Measurements from ENCODE around the gene P2RY2.

The P2RY2 gene

DNA sequence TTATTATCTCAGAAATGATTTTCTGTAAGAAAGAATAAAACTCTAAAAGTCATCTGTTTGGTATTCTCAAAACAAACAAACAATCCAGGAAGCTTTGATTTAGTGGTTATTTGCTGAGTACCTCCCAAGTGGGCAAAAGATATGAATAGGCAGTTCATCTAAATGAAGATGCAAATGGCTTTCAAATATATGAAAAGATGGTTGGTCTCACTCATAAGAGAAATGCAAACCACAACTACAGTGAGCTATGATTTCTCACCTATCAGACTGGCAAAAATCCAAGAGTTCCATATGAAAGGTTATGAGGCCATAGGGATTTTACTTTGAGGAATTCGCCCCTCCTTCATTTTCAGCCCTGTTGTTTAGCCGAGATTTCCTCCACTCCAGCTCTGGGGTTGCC is 11.3 kb upstream of the P2RY2 start:
- no peak for DNase-seq

DNA sequence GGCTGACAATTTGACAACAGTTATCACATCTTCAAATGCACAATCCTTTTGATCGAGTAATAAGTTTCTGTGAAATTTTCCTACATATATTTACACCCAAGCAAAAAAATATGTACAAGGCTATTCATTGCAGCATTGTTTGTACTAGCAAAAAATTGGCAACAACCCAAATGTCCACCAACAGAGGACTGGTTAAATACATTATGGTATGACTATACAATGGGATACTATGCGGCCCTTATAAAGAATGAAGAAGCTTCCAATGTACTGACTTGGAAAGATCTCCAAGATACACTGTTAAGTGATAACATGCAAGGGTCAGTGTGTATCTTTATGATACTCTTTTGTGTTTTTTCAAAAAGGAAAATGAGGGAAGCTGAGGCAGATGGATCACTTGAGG is 8.2 kb upstream of the P2RY2 start:
- no peak for DNase-seq

DNA sequence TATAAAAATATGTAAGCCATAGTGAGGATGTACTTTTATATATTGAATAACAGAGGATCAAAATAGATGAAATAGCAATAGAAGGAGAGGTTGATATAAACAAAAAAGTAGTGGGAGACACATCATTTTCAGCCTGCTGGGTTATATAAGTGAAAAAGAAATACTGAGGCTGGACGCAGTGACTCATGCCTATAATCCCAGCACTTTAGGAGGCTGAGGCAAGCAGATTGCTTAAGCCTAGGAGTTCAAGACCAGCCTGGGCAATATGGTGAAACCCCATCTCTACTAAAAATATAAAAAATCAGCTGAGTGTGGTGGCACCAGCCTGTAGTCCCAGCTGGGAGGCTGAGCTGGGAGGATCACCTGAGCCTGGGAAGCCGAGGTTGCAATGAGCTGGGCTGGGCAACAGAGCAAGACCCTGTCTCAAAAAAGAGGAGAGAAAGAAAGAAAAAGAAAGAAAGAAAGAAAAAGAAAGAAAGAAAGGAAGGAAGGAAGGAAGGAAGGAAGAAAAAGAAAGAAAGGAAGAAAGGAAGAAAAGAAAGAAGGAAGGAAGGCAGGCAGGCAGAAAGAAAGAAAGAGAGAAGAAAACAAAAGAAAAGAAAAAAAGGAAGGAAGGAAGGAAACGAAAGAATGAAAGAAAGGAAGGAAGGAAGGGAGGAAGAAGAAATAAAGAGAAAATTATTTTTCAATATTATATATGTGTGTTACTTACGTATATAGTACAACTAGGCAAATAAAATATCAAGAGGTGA is 7.0 kb upstream of the P2RY2 start:
- DNase-seq, result no peak

DNA sequence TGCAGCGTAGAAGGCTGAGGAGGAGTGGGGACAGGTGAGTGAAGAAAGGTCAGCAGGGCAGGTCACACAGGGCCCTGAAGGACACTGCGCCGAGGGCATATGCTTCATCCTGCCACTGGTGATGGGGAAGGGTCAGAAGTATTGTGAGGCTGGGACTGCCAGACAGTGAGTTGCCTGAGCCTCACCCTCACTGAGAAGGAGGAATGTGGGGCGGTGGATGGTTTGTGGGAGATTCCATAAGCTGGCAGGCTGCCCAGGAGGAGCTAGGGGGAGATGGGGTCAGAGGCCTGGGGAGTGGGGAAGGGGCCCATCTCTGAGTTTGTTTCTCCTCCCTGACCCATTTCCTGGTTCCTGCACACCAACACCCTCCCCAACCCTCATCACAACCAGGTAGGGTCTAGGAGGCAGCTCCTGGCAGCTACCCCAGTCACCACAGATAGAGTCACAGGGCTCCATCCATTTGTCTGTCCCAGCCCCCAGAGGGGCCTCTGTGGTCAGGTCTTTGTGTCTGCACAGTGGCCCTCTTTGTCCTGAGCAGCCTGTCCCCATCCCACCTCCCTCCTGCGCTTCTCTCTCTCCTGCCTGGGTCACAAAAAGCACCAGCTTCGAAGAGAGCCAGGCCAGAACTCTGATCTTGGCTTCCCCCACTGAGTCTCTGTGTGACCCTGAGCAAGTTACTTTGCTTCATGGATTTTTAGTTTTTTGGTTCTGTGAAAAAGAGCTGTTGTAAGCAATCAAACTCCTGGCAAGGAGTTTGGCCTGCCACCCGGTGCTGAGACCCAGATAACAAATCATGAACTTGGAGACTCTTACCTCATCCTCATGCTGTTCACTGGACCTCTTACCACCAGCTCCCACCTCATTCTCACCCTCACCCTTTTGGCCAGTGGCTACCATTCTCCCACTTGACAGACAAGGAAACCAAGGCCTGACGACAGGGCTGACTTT is 4.6 kb upstream of the P2RY2 start:
- DNase-seq, result no peak

DNA sequence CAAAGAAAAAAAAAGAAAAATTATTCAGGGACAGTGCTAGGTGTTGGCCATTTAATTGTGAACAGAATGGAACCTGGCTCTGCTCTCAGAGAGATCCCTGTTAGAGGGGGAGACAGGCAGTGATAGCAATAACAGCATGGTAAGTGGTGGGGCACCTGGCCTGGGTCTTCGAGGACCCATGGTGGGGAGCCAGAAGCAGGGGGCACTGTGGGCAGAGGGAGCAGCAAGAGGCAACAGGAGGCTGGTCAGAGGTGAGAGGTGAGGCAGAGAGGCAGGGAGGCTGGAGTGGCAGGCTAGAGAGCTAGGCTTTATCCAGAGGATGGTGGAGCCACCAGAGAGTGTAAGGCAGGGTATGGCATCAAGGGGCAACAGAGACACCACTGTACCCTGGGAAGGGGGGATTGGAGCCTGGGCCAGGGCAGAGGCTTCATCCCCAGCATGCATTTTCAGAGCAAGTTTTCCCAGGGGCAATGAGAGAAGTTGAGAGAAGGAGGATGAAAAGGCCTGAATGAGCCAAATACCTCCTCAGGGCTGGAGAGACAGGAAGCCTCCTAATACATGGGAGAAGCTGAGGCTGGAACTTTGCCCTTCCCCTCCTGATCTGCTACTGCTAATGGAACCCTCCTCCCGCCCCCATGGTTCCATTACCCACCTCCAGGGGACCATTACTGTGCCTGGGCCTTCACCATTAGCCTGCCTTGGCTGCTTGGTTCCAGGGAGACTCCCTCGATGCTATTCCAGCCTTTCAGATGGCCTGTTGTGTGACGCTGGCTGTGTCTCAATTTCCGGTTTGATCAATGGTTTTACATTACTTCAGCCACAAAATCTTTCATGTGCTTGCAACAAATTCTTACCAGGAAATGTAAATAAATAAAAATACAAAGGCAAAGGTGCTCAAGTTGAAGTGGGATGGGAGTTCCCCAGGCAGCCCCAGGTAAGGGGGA is 2.6 kb upstream of the P2RY2 start:
- DNase-seq, result no peak

DNA sequence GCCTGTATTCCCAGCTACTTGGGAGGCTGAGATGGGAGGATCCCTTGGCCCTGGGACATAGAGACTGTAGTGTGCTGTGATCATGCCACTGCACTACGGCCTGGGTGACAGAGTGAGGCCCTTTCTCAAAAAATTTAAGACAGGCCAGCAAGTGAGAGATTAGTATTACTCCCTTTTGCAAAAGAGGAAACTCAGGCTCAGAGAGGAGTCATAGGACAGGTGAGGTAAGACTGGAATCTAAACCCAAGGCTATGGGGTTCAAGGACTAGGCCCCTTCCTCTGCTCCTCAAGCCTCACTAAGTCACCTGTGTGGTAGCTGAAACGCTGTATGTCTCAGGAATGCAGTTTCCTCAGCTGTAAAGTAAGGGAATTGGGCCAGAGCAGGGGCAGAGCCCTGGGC is 1.6 kb upstream of the P2RY2 start:
- DNase-seq, result no peak

DNA sequence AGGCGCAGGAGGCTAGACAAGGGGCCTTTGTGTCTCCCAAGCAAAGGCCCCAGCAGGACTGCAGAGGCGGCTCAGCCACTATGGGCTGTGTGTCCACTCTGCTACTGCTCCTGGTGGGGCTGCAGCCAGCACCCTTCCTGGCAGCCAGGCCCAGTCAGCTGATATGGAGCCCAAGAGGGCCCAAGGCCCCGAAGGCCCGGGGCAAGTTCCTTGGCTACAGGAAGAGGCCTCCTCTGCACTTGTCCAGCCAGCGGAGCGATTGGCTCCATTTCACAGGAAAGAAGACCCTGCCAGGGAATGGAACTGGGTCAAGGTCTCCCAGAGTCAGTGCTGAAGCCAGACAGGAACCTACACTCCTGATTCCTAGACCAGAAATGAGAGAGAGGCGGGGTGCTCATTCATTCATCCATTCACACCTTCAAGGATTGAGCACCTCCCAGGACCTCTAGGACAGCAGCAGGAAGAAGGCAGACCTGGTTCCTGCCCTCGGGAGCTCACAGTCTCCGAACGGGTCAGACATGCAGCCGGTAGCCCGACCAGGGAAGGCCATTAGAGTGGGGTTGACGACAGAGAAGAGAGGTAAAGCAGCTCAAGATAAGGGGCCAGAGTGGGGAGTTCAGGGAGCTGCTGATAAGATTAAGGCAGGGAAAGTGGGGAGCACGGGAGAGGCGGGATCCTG is 811 bp upstream of the P2RY2 start:
- no peak for DNase-seq

DNA sequence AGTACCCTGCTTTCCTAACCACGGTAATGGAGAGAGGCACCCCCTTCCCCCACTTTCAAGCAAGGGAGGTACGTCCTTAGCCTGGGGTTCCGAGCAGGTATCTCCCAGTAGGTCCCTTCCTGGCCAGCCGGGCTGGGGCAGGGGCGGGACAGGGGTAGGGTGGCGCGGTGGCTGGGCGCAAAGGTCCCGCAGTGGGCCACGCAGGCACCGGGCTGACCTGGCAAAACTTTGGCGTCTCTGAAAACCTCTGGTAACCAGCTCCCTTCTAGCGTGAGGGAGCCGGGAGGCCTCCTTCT is 323 bp upstream of the P2RY2 start:
- DNase-seq, result no peak

DNA sequence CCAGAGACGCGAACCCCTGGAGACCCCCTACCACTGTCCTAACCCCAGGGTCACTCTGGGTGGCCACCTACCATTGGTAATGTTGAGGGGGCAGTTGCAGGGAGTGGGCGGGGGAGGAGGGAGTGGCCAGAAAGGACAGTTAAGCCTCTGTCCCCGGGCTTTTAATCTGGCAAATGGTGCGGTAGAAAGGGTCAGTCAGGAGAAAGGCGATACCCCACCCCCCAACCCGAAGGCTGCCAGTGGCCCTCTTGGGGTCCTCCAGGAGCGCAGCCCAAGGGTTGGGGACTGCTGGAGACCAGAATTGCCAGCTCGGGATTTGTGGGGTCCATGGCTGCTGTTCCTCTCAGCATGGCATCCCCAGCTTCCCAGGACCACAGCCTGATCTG is 742 bp downstream of the P2RY2 start:
- DNase-seq, result no peak

DNA sequence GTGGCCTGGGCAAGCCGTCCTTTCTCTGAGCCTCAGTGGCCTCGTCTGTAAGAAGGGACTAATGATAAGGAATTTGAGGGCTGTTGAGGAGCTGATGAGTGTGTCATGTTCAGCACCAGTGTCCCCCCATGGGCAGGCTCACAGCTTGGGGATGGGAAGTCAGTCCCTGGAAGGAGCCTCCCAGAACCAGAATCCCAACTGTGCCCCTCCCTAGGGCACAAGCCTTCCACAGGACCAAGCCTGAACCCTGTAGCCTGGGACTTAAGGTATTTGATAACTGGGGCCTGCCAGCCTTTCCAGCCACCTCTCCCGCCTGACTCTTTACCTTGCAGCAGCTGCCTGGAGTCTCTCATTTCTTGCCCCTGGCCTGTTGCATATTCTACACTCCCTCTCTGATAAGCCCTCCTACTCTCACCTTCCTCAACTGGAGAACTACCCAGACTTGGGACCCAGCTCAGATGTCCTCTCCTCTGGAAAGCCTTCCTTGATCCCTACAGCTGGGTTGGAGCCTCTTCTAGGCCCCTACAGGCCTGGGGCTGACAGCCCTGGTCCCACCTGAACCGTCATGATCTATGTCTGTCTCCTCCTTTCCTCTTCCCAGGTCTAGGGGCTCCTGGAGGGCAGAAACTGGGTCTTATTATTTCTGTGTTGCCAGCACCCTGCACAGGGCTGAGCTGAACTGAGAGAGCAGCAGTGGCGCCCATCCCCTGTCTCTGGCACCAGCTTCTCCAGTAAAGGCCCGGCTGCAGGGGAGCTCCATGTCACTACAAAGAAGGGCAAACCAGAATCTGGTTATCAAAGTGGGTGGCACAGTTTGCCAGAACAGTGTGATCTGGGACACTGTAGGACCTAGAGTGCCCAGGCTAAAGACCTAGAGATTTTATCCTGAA is 1.6 kb downstream of the P2RY2 start:
- no peak for DNase-seq

DNA sequence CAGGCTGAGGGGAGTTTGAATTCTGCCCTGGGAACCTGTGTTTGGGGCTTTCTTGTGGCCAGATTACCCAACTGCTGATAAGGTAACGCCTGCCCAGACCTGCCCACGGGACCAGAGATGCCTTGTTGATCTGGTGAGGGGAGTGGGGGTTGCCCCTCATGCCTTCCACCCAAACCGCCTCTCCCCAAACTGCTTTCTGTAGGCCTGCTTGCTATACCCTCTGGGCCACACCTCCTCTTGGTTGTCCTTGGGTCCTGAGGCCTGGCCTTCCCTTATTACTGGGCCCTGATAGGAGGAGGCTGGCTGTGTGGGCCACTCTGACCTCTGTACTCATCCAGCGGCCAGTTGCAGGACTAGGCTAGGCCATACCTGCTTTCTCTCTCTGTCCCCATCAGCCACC is 3.4 kb downstream of the P2RY2 start:
- no peak for DNase-seq

DNA sequence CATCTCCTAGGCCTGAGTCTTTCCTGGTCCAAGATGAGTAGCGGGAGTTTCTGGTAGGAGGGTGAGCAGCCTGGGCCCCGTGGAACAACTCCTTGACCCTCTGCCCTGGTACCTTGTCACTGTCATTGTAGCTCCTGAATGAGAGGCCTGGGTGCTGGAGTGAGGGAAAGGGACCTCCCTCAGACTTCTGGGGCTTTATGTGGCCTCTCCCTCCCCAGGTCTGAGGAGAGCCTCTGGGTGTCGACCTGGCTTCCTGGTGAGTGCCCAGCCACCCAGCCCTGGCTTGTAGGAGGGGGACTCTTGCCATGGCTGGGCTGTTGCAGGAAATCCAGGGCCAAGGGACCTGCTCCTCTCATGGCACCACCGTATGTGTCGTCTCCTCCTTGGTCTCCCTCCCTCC is 3.9 kb downstream of the P2RY2 start:
- no peak for DNase-seq

DNA sequence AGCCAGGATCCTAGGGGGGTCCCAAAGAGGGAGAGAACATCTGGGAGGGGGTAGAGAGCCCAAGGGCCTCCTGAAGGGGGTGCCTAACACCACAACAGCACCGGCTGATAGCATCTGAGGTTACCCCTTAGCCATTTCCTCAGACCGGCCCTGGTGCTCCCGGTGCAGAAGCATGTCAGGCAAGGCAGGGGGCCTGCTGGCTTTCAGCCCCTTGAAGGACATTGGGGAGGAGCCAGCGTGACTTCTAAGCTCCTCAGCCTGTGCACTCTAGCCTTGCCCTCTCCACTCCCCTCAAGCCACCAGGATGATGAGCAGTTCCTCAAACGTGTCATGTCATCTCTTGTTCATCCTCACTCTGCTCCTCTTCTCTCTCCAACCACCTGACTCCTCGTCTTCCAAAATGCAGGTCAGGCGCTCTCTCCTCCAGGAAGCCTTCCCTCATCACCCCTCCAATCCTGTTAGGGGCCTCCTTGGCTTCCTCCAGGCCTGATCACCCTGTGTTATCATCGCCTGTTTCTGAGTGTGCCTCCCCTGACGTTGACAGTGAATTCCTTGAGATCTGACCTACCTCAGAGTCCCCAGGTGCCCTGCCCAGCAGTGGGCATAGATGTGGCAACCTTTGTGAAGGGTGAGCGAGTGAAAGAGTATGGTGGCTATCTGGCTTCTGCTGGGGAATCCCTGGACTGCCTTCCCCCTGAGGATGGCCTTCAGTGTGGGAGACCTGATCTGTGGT is 6.1 kb downstream of the P2RY2 start:
- DNase-seq, result no peak

DNA sequence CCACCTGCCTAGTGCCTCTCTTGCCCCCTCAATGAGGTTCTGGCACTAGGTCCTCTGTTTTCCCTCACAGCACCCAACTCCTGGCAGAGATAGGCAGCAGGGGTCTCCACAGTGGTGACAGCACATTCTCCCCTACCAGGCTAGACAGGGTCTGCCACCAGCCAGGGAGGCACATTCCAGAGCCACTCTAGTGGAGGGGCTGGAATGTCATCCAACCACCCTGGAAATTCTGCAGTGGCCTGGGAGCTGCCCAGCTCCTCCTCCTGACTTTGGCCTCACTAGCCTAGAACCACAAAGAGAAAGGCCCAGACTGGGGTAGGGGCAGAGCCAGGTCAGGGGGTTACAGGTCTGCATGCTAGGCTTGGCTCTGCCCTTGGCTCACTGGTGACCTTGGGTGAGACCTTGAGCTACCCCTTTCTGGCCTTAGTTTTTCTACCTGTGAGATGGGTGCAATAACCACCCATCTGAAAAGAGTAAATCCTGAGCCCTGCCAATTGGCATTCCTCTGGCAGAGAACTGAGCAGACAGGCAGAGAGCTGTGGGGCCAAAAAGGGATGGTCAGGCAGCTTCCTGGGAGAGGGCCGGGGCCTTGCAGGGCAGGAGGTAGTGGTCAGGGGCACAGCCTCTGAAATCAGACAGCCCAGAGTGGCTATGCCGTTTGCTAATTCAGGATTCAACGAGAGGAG is 7.1 kb downstream of the P2RY2 start:
- no peak for DNase-seq

DNA sequence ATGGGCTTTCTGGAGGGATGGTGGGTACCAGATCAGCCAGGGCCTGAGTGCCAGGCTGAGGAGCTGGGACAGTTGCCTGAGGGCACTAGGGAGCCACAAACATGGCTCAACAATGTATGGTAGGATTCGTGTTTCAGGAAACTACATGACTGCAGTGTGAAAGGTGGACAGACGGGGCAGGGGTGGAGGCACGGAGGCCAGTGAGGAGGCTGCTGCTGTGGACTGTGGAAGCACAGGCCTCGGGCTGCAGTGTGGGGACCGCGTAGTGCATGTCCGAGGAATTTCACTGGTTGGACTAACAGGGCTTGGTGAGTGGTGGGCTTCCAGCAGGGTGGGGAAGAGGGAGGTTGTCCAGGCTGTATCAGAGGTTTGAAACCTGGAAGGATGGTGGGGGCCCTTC is 7.8 kb downstream of the P2RY2 start:
- no peak for DNase-seq

DNA sequence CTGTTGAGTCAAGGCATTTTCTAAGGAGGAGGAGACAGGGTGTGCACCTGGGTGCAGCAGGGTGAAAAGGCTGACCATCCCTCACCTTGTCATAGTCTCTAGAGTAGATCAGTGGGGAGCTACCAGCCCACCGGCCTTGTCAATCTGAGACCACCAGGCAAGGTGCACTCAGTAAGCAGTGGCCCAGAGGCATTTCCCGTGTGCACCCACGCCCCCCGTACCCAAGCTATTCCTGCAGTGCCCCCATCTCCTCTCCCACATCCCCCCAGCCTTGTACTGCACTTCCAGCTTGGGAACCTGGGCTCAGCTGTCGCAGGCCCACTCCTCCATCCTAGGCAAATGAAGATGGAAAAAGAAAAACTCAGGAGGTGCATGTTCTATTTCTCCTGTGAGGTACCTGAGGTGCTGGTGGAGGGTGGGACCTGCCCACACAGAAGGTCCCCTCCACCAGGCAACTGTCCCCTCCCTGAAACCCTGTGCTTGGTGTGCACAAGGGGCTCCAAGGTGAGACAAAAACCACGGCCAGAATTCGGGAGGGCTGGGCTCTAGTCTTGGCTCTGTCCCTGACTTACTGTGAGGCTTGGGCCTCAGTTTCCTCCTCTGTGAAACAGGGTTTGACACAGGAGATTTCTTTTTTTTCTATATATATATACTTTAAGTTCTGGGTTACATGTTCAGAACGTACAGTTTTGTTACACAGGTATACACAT is 8.4 kb downstream of the P2RY2 start:
- no peak for DNase-seq

DNA sequence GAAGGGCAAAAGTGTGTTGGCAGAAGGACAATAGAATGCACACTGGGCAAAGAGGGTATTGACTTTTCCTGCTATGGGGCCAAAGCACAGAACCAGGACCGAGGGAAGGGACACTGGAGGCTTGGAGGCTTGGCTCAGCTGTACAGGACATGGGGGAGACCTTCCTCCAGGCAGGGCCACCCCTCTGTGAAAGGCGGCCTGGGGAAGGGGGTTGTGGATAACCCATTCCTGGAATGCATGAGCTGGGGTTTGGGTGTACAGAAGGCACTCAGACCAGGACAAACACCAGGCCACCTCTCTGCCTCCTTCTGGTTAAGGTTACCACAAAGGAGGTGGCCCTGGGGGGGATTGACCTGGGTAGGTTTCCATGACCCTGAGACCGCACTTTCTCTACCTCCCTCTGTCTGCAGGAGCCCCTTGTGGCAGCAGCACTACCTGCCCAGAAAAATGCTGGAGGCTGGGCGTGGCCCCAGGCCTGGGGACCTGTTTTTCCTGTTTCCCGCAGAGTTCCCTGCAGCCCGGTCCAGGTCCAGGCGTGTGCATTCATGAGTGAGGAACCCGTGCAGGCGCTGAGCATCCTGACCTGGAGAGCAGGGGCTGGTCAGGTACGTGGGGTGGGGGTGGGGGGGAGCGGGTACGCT is 9.6 kb downstream of the P2RY2 start:
- DNase-seq, result peak; percentile 59

DNA sequence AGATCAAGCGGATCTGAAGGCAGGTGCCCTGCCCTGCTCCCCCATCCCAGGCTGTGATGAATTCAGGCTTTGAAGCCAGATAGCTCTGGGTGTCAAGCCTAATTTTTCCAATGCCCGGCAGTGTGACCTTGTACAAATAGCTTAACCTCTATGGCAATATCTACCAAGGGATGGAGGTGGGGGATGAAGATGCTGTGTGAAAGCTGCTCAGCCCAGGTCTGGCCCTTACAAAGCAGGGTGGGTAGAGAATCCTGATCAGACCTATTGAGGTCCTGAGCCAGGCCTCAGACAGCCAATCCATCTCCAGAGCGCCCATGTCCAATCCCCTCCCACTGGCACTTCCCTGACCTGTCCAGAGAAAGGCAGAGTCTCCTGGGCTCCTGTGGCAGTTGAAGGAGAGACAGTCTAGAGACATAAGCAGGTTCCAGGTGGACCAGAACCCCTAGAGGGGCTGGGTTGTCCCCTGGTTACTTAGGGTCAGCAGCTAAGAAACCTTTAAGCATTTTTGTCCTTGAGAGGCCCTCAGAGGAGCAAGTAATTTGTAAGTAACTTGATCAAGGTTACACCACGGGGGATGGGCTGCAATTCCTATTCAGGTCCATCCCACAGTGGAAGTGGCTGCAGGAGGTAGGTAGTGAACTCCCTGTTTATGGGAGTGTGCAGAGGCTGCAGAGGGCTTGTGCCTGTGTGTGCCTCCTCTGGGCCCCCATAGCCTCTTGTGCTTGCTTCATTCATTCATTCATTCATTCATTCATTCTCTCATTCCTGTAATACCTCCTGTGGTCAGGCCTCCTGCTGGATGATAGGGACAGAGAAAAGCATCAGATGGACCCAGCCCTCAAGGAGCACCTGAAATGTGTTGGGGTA is 10.4 kb downstream of the P2RY2 start:
- DNase-seq, result no peak

Measured in NCI-H146 (cell line).